HCT116 (cell line): ENCODE measurements around the gene SACM1L. TPM values are rescaled to one million over a fixed set of nuclear protein-coding genes. Genes with fewer than 3 reads are reported as not detected.

Experiments
- ATAC-seq: fragments of 200-7000 bp; cut with Tn5 transposase; 2 replicates; pipeline ENCODE4 v1.9.1; 2020; ENCODE audit warnings: mild to moderate bottlenecking, moderate library complexity
- BruUV-seq: library from RNA; stranded (reverse); fragments of 400-500 nt; replicated peaks from 2 replicates; lab custom pipeline; 2021; lab: Mats Ljungman, UMichigan
- CTCF ChIA-PET: fragments of 300-600 bp; sonication (Branson Sonifier 250); formaldehyde crosslinking; loops from one replicate; lab custom pipeline; 2021; ENCODE audit warnings: antibody characterized with exemption; lab: Charles Lee
- POLR2A ChIA-PET: fragments of 300-600, 350-600 bp; sonication (Branson Sonifier 250); formaldehyde crosslinking; loops from one replicate; lab custom pipeline; 2021; ENCODE audit warnings: antibody characterized with exemption; lab: Charles Lee
- RAD21 ChIA-PET, 2 experiments: fragments of 300-600 bp; sonication (Branson Sonifier 250); formaldehyde crosslinking; loops; one replicate each; lab custom pipeline; 2023; ENCODE audit warnings: low total read pairs in 2 of 2; ENCODE audit not compliant: uncharacterized antibody in 2 of 2, unreplicated experiment in 2 of 2, low non-redundant PET in 1 of 2; lab: Charles Lee
- DNase-seq: peaks from one replicate; pipeline ENCODE4 v3.0.0-alpha.2; 2010; ENCODE audit warnings: low read depth, low spot score
- H2AFZ ChIP-seq: fragments of 200-600 bp; shearing (Covaris generic), sonication (generic); 2 replicates; pipeline ENCODE4 v1.6.1; 2017; ENCODE audit warnings: low read depth, mixed run types, mixed read lengths, antibody characterized with exemption, low read length; ENCODE audit not compliant: poor library complexity, severe bottlenecking
- H3K27ac ChIP-seq: 2 replicates; pipeline ENCODE4 v1.5.1; 2012; ENCODE audit warnings: low read depth, low read length
- H3K27me3 ChIP-seq: fragments of 200-600 bp; sonication (generic); 2 replicates; pipeline ENCODE4 v1.6.1; 2016; ENCODE audit warnings: mixed run types, low read length, mixed read lengths; ENCODE audit not compliant: insufficient read depth
- H3K36me3 ChIP-seq, 2 experiments: fragments of 200-500 bp in 1 of 2; fragments of 200-600 bp in 1 of 2; sonication (Bioruptor generic) in 1 of 2; sonication (generic) in 1 of 2; 2 replicates each; pipeline versions ENCODE4 v1.5.1 to v1.6.1; 2014 to 2016; ENCODE audit warnings: low read length in 2 of 2, inconsistent platforms in 1 of 2, mixed read lengths in 1 of 2, mixed run types in 1 of 2; ENCODE audit not compliant: insufficient read depth in 2 of 2, control insufficient read depth in 1 of 2
- H3K4me1 ChIP-seq, 2 experiments: fragments of 200-600 bp in 1 of 2; sonication (generic) in 1 of 2; 2 replicates each; pipeline versions ENCODE4 v1.5.1 to v1.6.1; 2012 to 2017; ENCODE audit warnings: low read length in 2 of 2, inconsistent platforms in 1 of 2, mild to moderate bottlenecking in 1 of 2, mixed read lengths in 1 of 2, mixed run types in 1 of 2, moderate library complexity in 1 of 2; ENCODE audit not compliant: insufficient read depth in 2 of 2, control insufficient read depth in 1 of 2
- H3K4me2 ChIP-seq: fragments of 200-600 bp; sonication (generic); 2 replicates; pipeline ENCODE4 v1.6.1; 2017; ENCODE audit warnings: mixed run types, low read length, mixed read lengths
- H3K4me3 ChIP-seq, 2 experiments: fragments of 200-600 bp in 1 of 2; sonication (generic) in 1 of 2; replicated peaks in 1 of 2; 2 replicates each; pipeline ENCODE4 v1.5.1; 2011 to 2016; ENCODE audit warnings: low read length in 2 of 2, control low read depth in 1 of 2, low read depth in 1 of 2, mild to moderate bottlenecking in 1 of 2, mixed read lengths in 1 of 2, mixed run types in 1 of 2
- H3K79me2 ChIP-seq: fragments of 200-600 bp; sonication (generic); 2 replicates; pipeline ENCODE4 v1.6.1; 2017; ENCODE audit warnings: mild to moderate bottlenecking, mixed run types, low read length, moderate library complexity, mixed read lengths; ENCODE audit not compliant: insufficient read depth
- H3K9ac ChIP-seq: fragments of 200-600 bp; sonication (generic); 2 replicates; pipeline ENCODE4 v1.6.1; 2016; ENCODE audit warnings: low read length, mixed read lengths
- H3K9me2 ChIP-seq: fragments of 200-600 bp; sonication (generic), shearing (Covaris generic); 2 replicates; pipeline ENCODE4 v1.6.1; 2017; ENCODE audit warnings: mixed run types, mild to moderate bottlenecking, moderate library complexity; ENCODE audit not compliant: insufficient read depth
- H3K9me3 ChIP-seq, 2 experiments: fragments of 200-500 bp in 1 of 2; fragments of 200-600 bp in 1 of 2; sonication (Bioruptor generic) in 1 of 2; sonication (generic) in 1 of 2; 2 replicates each; pipeline ENCODE4 v1.6.1; 2014 to 2017; ENCODE audit warnings: low read length in 2 of 2, mixed read lengths in 2 of 2, inconsistent platforms in 1 of 2, low read depth in 1 of 2, mild to moderate bottlenecking in 1 of 2, mixed run types in 1 of 2, moderate library complexity in 1 of 2; ENCODE audit not compliant: control insufficient read depth in 1 of 2, insufficient read depth in 1 of 2
- H4K20me1 ChIP-seq: fragments of 200-600 bp; sonication (generic), shearing (Covaris generic); 2 replicates; pipeline ENCODE4 v1.6.1; 2017; ENCODE audit warnings: mixed run types, mild to moderate bottlenecking, moderate library complexity; ENCODE audit not compliant: insufficient read depth
- ATF3 ChIP-seq: IDR thresholded peaks from 2 replicates; pipeline ENCODE4 v1.6.1; 2012
- CBX3 ChIP-seq: IDR thresholded peaks from 2 replicates; pipeline ENCODE4 v1.6.1; 2012; ENCODE audit warnings: low read depth
- CEBPB ChIP-seq: IDR thresholded peaks from 2 replicates; pipeline ENCODE4 v1.6.1; 2012; ENCODE audit warnings: low read depth
- CTCF ChIP-seq, 3 experiments: fragments of 200-600 bp in 1 of 3; sonication (generic) in 1 of 3; IDR thresholded peaks in 2 of 3; conservative IDR thresholded peaks in 1 of 3; 2 replicates each; pipeline ENCODE4 v1.5.1; 2012 to 2017; ENCODE audit warnings: low read depth in 2 of 3, low read length in 2 of 3, antibody characterized with exemption in 1 of 3, borderline replicate concordance in 1 of 3, control low read depth in 1 of 3, mild to moderate bottlenecking in 1 of 3, mixed read lengths in 1 of 3, mixed run types in 1 of 3, moderate library complexity in 1 of 3; ENCODE audit not compliant: insufficient read depth in 1 of 3
- EGR1 ChIP-seq: IDR thresholded peaks from 2 replicates; pipeline ENCODE4 v1.6.1; 2012; ENCODE audit warnings: low read depth
- ELF1 ChIP-seq: IDR thresholded peaks from 2 replicates; pipeline ENCODE4 v1.6.1; 2012; ENCODE audit warnings: low read depth, borderline replicate concordance
- EZH2phosphoT487 ChIP-seq: fragments of 200-600 bp; IDR thresholded peaks from 2 replicates; pipeline ENCODE4 v1.6.1; 2018; ENCODE audit warnings: antibody characterized with exemption, borderline replicate concordance
- POLR2AphosphoS5 ChIP-seq: IDR thresholded peaks from 2 replicates; pipeline ENCODE4 v1.6.1; 2011; ENCODE audit warnings: mild to moderate bottlenecking, low read depth, low read length, moderate library complexity
- REST ChIP-seq: IDR thresholded peaks from 2 replicates; pipeline ENCODE4 v1.6.1; 2012; ENCODE audit warnings: low read depth
- SIN3A ChIP-seq: IDR thresholded peaks from 2 replicates; pipeline ENCODE4 v1.6.1; 2012; ENCODE audit warnings: low read depth
- SP1 ChIP-seq: IDR thresholded peaks from 2 replicates; pipeline ENCODE4 v1.6.1; 2012; ENCODE audit warnings: low read depth
- TCF7L2 ChIP-seq: IDR thresholded peaks from 2 replicates; pipeline ENCODE4 v1.7.0; 2011; ENCODE audit warnings: borderline replicate concordance, inconsistent platforms; ENCODE audit not compliant: insufficient read depth, insufficient read length; ENCODE audit errors: extremely low read depth
- YY1 ChIP-seq: IDR thresholded peaks from 2 replicates; pipeline ENCODE4 v1.6.1; 2011; ENCODE audit warnings: low read length, low read depth, moderate library complexity, mild to moderate bottlenecking; ENCODE audit not compliant: insufficient replicate concordance; ENCODE audit errors: extremely low read depth
- ZBTB33 ChIP-seq: IDR thresholded peaks from 2 replicates; pipeline ENCODE4 v1.6.1; 2011; ENCODE audit warnings: mild to moderate bottlenecking, low read length, moderate library complexity; ENCODE audit not compliant: insufficient replicate concordance; ENCODE audit errors: extremely low read depth
- ZNF274 ChIP-seq: fragments of 200-500 bp; sonication (Bioruptor generic); IDR thresholded peaks from 2 replicates; pipeline ENCODE4 v1.6.1; 2014; ENCODE audit warnings: mild to moderate bottlenecking, low read depth, low read length, inconsistent platforms
- intact Hi-C: fragments of 100-400 bp; cut with micrococcal nuclease; formaldehyde crosslinking; loops from 2 replicates; pipeline ENCODE4 v1.10.0; 2022
- total RNA-seq: library from RNA; stranded (reverse); gene quantifications from one replicate; pipeline ENCODE4 v1.2.1, GENCODE V29; 2021; ENCODE audit not compliant: unreplicated experiment

The SACM1L gene
- total RNA-seq, 1 experiment from 2014 or later = 27.3 TPM

DNA sequence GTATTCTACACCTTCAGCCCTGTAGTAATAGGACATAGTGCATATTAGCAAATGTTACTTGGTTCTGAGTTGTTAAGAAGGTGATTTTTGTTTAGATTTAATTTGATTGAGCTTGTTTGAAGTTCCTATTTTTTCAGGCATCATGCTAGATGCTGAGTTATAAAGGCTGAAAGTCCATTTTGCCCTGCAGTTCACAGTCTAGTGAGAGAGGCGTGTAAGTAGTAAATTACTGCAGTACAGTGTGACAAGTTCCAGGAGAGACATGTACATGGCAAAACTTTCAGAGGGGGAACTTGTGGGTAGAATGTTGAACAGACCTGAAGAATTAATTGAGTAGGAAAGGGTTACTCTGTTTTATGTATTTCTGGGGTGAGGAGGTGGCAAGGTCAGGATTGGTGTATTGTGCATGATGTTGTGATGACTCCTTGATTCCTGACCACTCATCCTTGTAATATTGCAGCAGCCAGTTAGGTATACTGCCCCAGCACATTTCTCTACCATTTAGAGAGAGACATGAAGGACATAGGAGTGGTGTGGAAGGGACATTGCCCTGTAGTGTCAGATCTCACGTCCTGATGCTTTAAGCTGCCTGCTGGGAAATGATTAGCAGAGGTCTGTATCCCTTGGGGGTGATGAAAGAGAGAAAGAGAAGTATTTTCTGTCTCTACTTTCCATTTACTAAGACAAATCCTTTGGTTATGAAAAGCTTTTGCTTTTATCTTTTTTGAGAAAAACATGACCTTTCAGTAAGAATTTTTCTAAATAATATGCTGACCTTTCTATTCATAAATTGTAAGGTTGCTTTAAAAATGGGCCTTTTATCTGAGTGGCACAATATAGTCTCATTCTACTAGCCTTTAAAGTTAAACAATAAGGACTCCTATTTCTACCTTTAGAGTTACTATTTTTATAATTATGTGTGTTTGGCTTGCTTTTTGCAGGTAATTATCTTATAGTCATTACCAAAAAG, 16.9 kb downstream of the SACM1L start:
- Histone ChIP-seq H3K27ac (no peak overlapping the region), H3K27me3 (no peaks in the 10 kb centered on the region), H3K79me2 (peaks cover 30% of the 10 kb centered on the region), H2AFZ (no peak overlapping the region), H3K9ac (no peak overlapping the region), H3K4me1 (no peaks in the 10 kb centered on the region), H3K4me2 (no peak overlapping the region), H3K36me3 (peaks cover 8 to 19% of the 10 kb centered on the region in 2 experiments; a peak in 3 of 4 replicates), H3K9me2 (no peaks in the 10 kb centered on the region), H3K9me3 (no peaks in the 10 kb centered on the region), H3K4me3 (no peak overlapping the region), H4K20me1 (no peaks in the 10 kb centered on the region)
- POLR2A ChIA-PET = no interaction called here
- TF ChIP-seq POLR2AphosphoS5 = no peak
- no peak for TF ChIP-seq ATF3
- TF ChIP-seq CBX3 = no peak
- TF ChIP-seq ELF1 = no peak
- no peak for TF ChIP-seq EZH2phosphoT487
- no peak for TF ChIP-seq REST
- TF ChIP-seq YY1 = no peak
- TF ChIP-seq CTCF (IDR thresholded peaks at IDR 0.05 in 2 of 3, conservative IDR thresholded peaks at IDR 0.05 in 1 of 3; ENCODE audit: borderline replicate concordance in 1 of 3, insufficient read depth in 1 of 3, low read depth in 2 of 3, low read length in 2 of 3) = no peak
- TF ChIP-seq SIN3A = no peak
- no peak for TF ChIP-seq ZBTB33
- TF ChIP-seq TCF7L2 = no peak
- TF ChIP-seq EGR1 = no peak
- TF ChIP-seq ZNF274 = no peak
- TF ChIP-seq SP1 = no peak
- no peak for TF ChIP-seq CEBPB
- no peak for ATAC-seq
- CTCF ChIA-PET = no interaction called here
- BruUV-seq = no TSS peak
- RAD21 ChIA-PET = no interaction called here
- intact Hi-C loops = no loop called here
- no peak for DNase-seq
